Suprapubic skin (tissue), 4 donors: ENCODE results near the gene SCIN. TPM values are rescaled to one million over a fixed set of nuclear protein-coding genes. Genes with fewer than 3 reads are reported as not detected.
A peak's percentile ranks its signal among the peaks of the same experiment; 100 is the strongest.

ENCODE experiments used
- DNase-seq, 2 donors: peaks; one replicate each; pipeline ENCODE4 v3.0.0-alpha.2; 2019; ENCODE audit warnings: low spot score in 2 of 2
- H3K27ac ChIP-seq: fragments of 200-600 bp; sonication (generic); one replicate; pipeline ENCODE4 v1.5.1; 2019
- H3K27me3 ChIP-seq: fragments of 200-600 bp; sonication (generic); one replicate; pipeline ENCODE4 v1.5.1; 2019
- H3K36me3 ChIP-seq: fragments of 200-600 bp; sonication (generic); one replicate; pipeline ENCODE4 v1.5.1; 2019
- H3K4me1 ChIP-seq: fragments of 200-600 bp; sonication (generic); one replicate; pipeline ENCODE4 v1.5.1; 2019
- H3K4me3 ChIP-seq: fragments of 200-600 bp; sonication (generic); one replicate; pipeline ENCODE4 v1.5.1; 2019; ENCODE audit warnings: mild to moderate bottlenecking
- H3K9me3 ChIP-seq: fragments of 200-600 bp; sonication (generic); one replicate; pipeline ENCODE4 v1.5.1; 2019
- EP300 ChIP-seq: sonication (generic); formaldehyde crosslinking; IDR thresholded peaks from one replicate; pipeline ENCODE4 v1.6.1; 2017; ENCODE audit warnings: antibody characterized with exemption
- POLR2A ChIP-seq, 2 donors: fragments of 450-650 bp; IDR thresholded peaks; one replicate each; pipeline ENCODE4 v1.6.1; 2017; ENCODE audit warnings: antibody characterized with exemption in 2 of 2, mild to moderate bottlenecking in 2 of 2, moderate library complexity in 2 of 2
- POLR2AphosphoS5 ChIP-seq, 3 donors: sonication (generic); formaldehyde crosslinking; IDR thresholded peaks; one replicate each; pipeline ENCODE4 v1.6.1; 2017; ENCODE audit warnings: antibody characterized with exemption in 3 of 3
- WGBS: methylation state at CpG from one replicate; pipeline ENCODE4 v1.1.5; 2018; 5-methylcytosine and 5-hydroxymethylcytosine counted together
- total RNA-seq, 4 donors: library from RNA; depleted of rRNA; stranded (reverse); fragments of >200 nt; gene quantifications; one replicate each; pipeline ENCODE4 v1.1.0, GENCODE V29; 2016
- TF ChIP-seq, protein P1 (sequence below), 2 donors: fragments of 200-600 bp in 1 of 2; fragments of 450-650 bp in 1 of 2; sonication (generic) in 1 of 2; IDR thresholded peaks; one replicate each; pipeline ENCODE4 v1.5.1; 2016 to 2019; ENCODE audit warnings: antibody characterized with exemption in 2 of 2, mild to moderate bottlenecking in 1 of 2, moderate library complexity in 1 of 2

The SCIN gene
- total RNA-seq, 4 donors from 2014 or later = 3.1 to 4.9 (median 3.8) TPM

DNA sequence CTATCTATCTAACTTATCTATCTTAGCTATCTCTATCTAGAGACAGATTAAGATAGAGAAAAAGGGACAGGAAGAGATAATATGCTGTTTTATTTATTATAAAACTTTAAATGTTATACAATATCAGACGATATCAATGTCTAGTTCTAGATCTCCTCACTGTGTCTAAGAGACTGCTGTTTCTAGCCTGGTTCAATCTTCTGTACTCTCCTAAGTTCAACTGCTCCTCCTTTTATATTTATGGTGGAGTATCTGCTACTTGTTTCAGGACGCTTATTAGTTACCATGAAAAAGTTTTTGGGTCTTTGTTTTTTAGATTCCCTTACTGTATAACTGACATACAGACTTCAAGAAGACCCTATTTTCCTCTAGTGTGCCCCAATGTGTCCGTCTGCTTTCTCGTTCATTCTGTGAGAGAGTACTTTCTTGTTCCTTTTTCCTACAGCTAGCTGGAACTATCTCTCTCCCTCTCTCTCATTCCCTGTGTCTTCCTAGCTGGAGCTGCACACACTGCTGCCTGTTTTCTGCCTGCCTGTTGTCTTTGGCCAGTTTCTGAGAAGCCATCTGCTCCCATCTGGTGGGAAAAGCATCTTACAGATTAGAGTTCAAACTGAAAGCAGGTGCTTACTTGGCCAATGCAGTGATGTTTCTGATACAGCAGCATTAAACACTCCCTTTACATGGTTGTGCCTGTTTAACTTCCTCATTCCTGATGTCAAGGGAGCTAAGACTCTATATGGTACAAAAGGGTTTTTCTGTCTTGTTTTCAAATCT is 67.5 kb downstream of the SCIN start:
- no peak overlapping the region for H3K27ac ChIP-seq
- 41% methylated on average over 4 of the region's 4 CpGs for WGBS
- no peak for DNase-seq
- H3K4me3 ChIP-seq = no peak overlapping the region
- H3K4me1 ChIP-seq = peaks cover 21% of the 10 kb centered on the region
- no peaks in the 10 kb centered on the region for H3K36me3 ChIP-seq
- H3K9me3 ChIP-seq = no peaks in the 10 kb centered on the region
- no peak for TF ChIP-seq POLR2A (IDR thresholded peaks at IDR 0.05)
- no peak for TF ChIP-seq POLR2AphosphoS5 (IDR thresholded peaks at IDR 0.05)
- no peak for TF ChIP-seq EP300
- TF ChIP-seq, protein P1, sequence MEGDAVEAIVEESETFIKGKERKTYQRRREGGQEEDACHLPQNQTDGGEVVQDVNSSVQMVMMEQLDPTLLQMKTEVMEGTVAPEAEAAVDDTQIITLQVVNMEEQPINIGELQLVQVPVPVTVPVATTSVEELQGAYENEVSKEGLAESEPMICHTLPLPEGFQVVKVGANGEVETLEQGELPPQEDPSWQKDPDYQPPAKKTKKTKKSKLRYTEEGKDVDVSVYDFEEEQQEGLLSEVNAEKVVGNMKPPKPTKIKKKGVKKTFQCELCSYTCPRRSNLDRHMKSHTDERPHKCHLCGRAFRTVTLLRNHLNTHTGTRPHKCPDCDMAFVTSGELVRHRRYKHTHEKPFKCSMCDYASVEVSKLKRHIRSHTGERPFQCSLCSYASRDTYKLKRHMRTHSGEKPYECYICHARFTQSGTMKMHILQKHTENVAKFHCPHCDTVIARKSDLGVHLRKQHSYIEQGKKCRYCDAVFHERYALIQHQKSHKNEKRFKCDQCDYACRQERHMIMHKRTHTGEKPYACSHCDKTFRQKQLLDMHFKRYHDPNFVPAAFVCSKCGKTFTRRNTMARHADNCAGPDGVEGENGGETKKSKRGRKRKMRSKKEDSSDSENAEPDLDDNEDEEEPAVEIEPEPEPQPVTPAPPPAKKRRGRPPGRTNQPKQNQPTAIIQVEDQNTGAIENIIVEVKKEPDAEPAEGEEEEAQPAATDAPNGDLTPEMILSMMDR (IDR thresholded peaks at IDR 0.05) = no peak
- H3K27me3 ChIP-seq = no peaks in the 10 kb centered on the region

DNA sequence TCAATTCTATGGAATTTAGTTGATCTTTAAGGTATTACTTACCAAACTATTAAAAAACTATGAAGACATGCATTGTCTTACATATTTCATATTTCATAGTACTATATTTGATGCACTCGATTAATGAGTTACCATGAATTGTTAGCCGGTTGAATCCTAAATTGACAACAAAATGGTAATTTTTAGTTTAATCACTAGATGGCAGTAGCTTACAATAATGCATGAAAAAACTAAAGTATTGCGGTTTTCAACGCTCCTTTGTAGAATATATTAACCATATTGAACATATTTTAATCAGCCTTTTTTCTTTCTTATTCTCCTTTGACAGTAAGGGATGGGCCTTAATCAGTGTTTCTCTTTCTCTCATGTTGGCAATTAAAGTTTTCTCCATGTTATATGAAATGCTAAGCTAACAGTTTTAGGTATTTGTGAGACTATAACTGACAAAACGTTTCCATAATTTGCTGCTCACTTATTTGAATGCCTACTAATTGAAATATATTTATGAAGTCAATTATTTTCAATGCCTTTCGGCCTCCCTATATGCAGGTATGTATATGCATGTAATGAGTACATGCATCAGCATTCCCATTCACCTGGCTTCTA is 68.4 kb downstream of the SCIN start:
- H3K4me3 ChIP-seq = no peak overlapping the region
- 17% methylated on average over 6 of the region's 6 CpGs for WGBS

DNA sequence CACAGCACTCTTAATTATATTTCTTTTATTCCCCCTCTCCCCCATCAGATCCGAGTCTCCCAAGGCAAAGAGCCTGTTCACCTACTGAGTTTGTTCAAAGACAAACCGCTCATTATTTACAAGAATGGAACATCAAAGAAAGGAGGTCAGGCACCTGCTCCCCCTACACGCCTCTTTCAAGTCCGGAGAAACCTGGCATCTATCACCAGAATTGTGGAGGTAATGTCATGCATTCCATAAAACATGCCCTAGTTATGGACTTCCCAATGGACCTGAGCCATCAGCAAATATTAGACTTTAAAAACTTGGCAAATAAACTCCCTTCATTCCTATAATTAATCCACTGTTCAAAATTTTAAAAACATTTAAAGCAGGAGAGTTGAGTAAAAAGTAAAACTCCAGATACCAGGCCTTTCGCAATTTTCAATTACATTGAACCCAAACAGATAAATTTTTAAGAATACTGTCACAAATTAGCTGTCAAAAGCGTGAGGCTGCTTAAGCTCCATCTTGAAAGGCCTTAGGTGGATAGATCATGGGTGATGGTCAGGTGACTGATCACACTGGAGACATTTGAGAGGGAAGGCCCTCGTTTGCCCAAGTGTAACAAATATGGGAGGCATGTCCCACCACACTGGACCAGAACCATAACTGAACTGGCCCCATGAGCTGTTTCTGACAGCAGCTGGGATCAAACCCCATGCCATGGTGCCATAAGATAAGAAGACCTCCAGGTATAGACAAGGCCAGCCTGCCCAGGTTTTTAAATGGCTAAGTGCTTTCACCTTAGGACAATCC is 70.0 kb downstream of the SCIN start:
- no peak for TF ChIP-seq EP300
- TF ChIP-seq POLR2AphosphoS5 (IDR thresholded peaks at IDR 0.05) = no peak
- TF ChIP-seq POLR2A (IDR thresholded peaks at IDR 0.05) = no peak
- TF ChIP-seq, protein P1 (IDR thresholded peaks at IDR 0.05) = no peak
- Histone ChIP-seq H3K27ac (no peak overlapping the region), H3K36me3 (no peaks in the 10 kb centered on the region), H3K27me3 (no peaks in the 10 kb centered on the region), H3K9me3 (no peaks in the 10 kb centered on the region), H3K4me1 (peaks cover 21% of the 10 kb centered on the region), H3K4me3 (no peak overlapping the region)
- no peak for DNase-seq
- 80% methylated on average over 7 of the region's 7 CpGs for WGBS

More for the DNA sequence above, 68.4 kb downstream of the SCIN start:
- no peak for TF ChIP-seq EP300
- TF ChIP-seq, protein P1 (IDR thresholded peaks at IDR 0.05) = peak; percentile 50 to 51
- Histone ChIP-seq H3K4me1 (peaks cover 21% of the 10 kb centered on the region), H3K9me3 (no peaks in the 10 kb centered on the region), H3K27me3 (no peaks in the 10 kb centered on the region), H3K27ac (no peak overlapping the region), H3K36me3 (no peaks in the 10 kb centered on the region)
- DNase-seq = no peak

DNA sequence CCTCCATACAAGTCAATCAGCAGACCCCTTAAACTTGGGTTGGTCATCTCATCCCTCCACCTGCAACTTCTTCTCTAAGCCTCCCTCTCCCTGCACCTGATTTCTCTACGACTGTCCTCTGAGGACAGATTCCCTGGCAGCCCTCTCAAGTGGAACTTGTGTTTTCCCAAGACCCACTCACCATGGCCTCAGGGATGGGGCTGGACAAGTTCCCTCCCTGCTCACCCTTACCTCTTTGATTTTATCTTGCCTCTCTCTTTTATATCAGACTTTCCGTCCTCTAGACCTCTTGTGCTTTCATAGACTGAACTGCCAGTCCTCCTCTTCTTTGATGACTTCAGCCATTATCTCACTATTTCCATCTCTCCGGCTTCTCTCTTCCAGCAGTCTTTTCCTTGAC is 70.7 kb downstream of the SCIN start:
- H3K36me3 ChIP-seq = no peaks in the 10 kb centered on the region
- no peaks in the 10 kb centered on the region for H3K27me3 ChIP-seq
- no peak for DNase-seq
- H3K9me3 ChIP-seq = no peaks in the 10 kb centered on the region
- H3K4me1 ChIP-seq = peaks cover 16% of the 10 kb centered on the region
- TF ChIP-seq POLR2A (IDR thresholded peaks at IDR 0.05) (no peak), EP300 (no peak), POLR2AphosphoS5 (IDR thresholded peaks at IDR 0.05) (no peak)
- TF ChIP-seq, protein P1 (IDR thresholded peaks at IDR 0.05) = no peak
- no peak overlapping the region for H3K4me3 ChIP-seq
- no peak overlapping the region for H3K27ac ChIP-seq
- 91% methylated on average over 3 of the region's 3 CpGs for WGBS

DNA sequence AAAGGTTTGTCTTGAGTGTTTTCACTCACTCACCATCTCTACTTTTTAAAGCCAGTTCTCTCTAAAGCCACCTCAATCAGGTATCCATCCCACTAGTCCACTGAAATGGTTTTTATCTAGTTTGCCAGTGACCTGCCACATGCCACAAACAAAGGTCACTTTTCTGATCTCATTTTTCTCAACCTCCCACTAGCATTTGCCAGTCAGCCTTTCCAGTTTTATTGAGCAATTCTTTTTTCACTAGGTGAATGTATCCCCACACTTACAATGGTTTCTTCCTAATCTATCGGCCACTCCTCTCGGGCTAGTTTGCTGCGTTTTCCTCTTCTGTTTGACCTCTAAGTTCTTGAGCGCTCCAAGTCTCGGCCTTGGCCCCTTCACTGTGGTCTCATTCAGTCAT is 72.0 kb downstream of the SCIN start:
- TF ChIP-seq POLR2A (IDR thresholded peaks at IDR 0.05) = no peak
- no peak for TF ChIP-seq EP300
- TF ChIP-seq POLR2AphosphoS5 (IDR thresholded peaks at IDR 0.05) = no peak
- TF ChIP-seq, protein P1 (IDR thresholded peaks at IDR 0.05) = no peak
- Histone ChIP-seq H3K27me3 (no peaks in the 10 kb centered on the region), H3K4me1 (peaks cover 15% of the 10 kb centered on the region), H3K27ac (no peak overlapping the region), H3K4me3 (no peak overlapping the region), H3K9me3 (no peaks in the 10 kb centered on the region), H3K36me3 (no peaks in the 10 kb centered on the region)
- no peak for DNase-seq
- WGBS = 82% methylated on average over 5 of the region's 5 CpGs
